Naive thymus-derived CD4-positive, alpha-beta T cell (primary cell): ENCODE results near the gene ALG10. TPM values are rescaled to one million over a fixed set of nuclear protein-coding genes. Genes with fewer than 3 reads are reported as not detected.
"Not testable (repeated sequence)": the region's sequence is repeated elsewhere in the genome, so short reads cannot be mapped to it uniquely, and the experiment has no call there.

Experiments
- ATAC-seq: fragments of 150-1000 bp; cut with Tn5 transposase; 2 replicates; pipeline ENCODE4 v1.10.0; 2021; ENCODE audit warnings: mild to moderate bottlenecking, moderate library complexity
- CTCF ChIA-PET: fragments of 350-600 bp; sonication (Branson Sonifier 250); formaldehyde crosslinking; loops from one replicate; lab custom pipeline; 2021; ENCODE audit warnings: antibody characterized with exemption; lab: Charles Lee
- POLR2A ChIA-PET: fragments of 350-600 bp; sonication (Branson Sonifier 250); formaldehyde crosslinking; loops from one replicate; lab custom pipeline; 2021; ENCODE audit warnings: antibody characterized with exemption, inconsistent platforms; lab: Charles Lee
- DNase-seq, 9 donors: peaks; one replicate each; pipeline versions ENCODE4 v3.0.0 to v3.0.0-alpha.2; 2020 to 2022; ENCODE audit warnings: mixed read lengths in 1 of 9
- H3K27ac ChIP-seq: one replicate; pipeline ENCODE4 v1.7.0; 2013; ENCODE audit warnings: mild to moderate bottlenecking, low read depth, low read length, moderate library complexity
- H3K27me3 ChIP-seq, 2 donors: one replicate each; pipeline ENCODE4 v1.7.0; 2013; ENCODE audit warnings: low read length in 2 of 2, mild to moderate bottlenecking in 2 of 2, moderate library complexity in 2 of 2; ENCODE audit not compliant: control insufficient read depth in 2 of 2, insufficient read depth in 2 of 2
- H3K36me3 ChIP-seq, 3 experiments: 1 replicate in 2 of 3; 2 replicates in 1 of 3; pipeline ENCODE4 v1.7.0; 2013; ENCODE audit warnings: low read length in 3 of 3, mild to moderate bottlenecking in 3 of 3, moderate library complexity in 1 of 3; ENCODE audit not compliant: insufficient read depth in 3 of 3, control insufficient read depth in 2 of 3
- H3K4me1 ChIP-seq, 2 donors: one replicate each; pipeline ENCODE4 v1.7.0; 2013; ENCODE audit warnings: low read length in 2 of 2, mild to moderate bottlenecking in 2 of 2, moderate library complexity in 1 of 2; ENCODE audit not compliant: control insufficient read depth in 2 of 2, insufficient read depth in 2 of 2
- H3K4me3 ChIP-seq: 2 replicates; pipeline ENCODE4 v1.7.0; 2013; ENCODE audit warnings: mild to moderate bottlenecking, low read length
- H3K9me3 ChIP-seq, 3 experiments: 1 replicate in 2 of 3; 2 replicates in 1 of 3; pipeline ENCODE4 v1.7.0; 2013; ENCODE audit warnings: low read length in 3 of 3; ENCODE audit not compliant: control insufficient read depth in 2 of 3
- H3K27ac Mint-ChIP-seq, 9 donors: one replicate each; pipeline ENCODE4 v1.8.0; 2020 to 2022; ENCODE audit warnings: mixed read lengths in 9 of 9, mild to moderate bottlenecking in 8 of 9, moderate library complexity in 5 of 9, inconsistent platforms in 2 of 9
- H3K27me3 Mint-ChIP-seq, 5 donors: one replicate each; pipeline ENCODE4 v1.8.0; 2021 to 2022; ENCODE audit warnings: mixed read lengths in 5 of 5, mild to moderate bottlenecking in 1 of 5
- H3K36me3 Mint-ChIP-seq, 5 donors: one replicate each; pipeline ENCODE4 v1.8.0; 2020 to 2022; ENCODE audit warnings: mixed read lengths in 5 of 5, mild to moderate bottlenecking in 3 of 5, inconsistent platforms in 1 of 5
- H3K4me1 Mint-ChIP-seq, 7 donors: one replicate each; pipeline ENCODE4 v1.8.0; 2020 to 2022; ENCODE audit warnings: mixed read lengths in 7 of 7, mild to moderate bottlenecking in 3 of 7, inconsistent platforms in 1 of 7
- H3K4me3 Mint-ChIP-seq, 10 donors: one replicate each; pipeline ENCODE4 v1.8.0; 2020 to 2022; ENCODE audit warnings: mild to moderate bottlenecking in 10 of 10, mixed read lengths in 10 of 10, moderate library complexity in 6 of 10, inconsistent platforms in 2 of 10
- H3K9me3 Mint-ChIP-seq, 11 donors: one replicate each; pipeline ENCODE4 v1.8.0; 2020 to 2022; ENCODE audit warnings: mixed read lengths in 11 of 11, mild to moderate bottlenecking in 4 of 11, inconsistent platforms in 1 of 11, moderate library complexity in 1 of 11
- intact Hi-C, 2 donors: fragments of 100-400 bp; cut with micrococcal nuclease; formaldehyde crosslinking; loops; one replicate each; pipeline ENCODE4 v1.15.1; 2023
- polyA plus RNA-seq, 2 donors: library from polyadenylated mRNA; unstranded; fragments of 300-500 nt; fragmentation: Illumina TruSeq; gene quantifications; one replicate each; pipeline ENCODE4 v1.2.3, GENCODE V29; 2021
- total RNA-seq, 6 experiments: library from RNA in 5 of 6; stranded (reverse) in 5 of 6; gene quantifications; 1 replicate in 5 of 6; 2 replicates in 1 of 6; pipeline ENCODE4 v1.2.3 and lab custom pipeline; 2021 to 2026

ALG10 gene
- 10 to 100 TPM; 10.2 to 21.6 (median 17.5) TPM for total RNA-seq
- 1 to 10 TPM; 2.7 to 3.2 TPM for polyA plus RNA-seq
- total RNA-seq (lab: John Stamatoyannopoulos, UW): 9.7 reads per million, percentile 35 among the genes with 10 or more reads in this experiment

DNA sequence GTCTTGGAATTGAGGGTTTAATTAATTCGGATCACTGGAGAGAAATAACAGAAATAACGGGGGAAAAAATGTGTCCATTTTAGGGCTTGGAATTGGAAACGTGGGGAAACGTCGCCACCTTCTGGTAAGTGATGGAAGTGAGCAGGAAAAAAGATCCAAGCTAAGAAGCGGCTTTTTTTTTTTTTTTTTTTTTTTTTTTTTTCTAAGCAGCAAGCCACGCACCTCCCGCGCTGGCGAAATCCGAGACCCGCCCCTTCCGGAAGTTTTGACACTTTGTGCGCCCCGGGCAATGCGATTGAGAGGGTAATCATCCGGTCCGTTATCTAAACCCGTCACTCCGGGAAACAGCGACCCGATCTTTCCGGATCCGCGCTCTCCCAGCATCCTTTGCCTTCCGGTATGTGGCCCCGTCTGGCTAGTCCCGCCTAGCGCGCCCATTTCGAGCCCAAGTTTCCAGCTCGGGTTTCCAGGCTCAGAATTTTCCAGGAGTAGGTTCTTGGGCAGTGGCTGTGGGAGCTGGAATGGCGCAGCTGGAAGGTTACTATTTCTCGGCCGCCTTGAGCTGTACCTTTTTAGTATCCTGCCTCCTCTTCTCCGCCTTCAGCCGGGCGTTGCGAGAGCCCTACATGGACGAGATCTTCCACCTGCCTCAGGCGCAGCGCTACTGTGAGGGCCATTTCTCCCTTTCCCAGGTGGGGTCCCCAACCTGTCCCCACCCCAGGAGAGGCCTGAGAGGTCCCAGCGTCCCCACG, at the start of gene ALG10:
ALG10 (plus strand) TSS at position 418 of the 752 bp plus-strand sequence; CDS start at position 522, 104 bp downstream.
- DNase-seq: peak; percentile 88 to 98 (median 96)
- Histone ChIP-seq H3K36me3 (peaks cover 0 to 4% (median 0%) of the 10 kb centered on the region in 3 experiments), H3K27ac (peak within 1 kb of the TSS; percentile 94), H3K27me3 (no peaks in the 10 kb centered on the region), H3K4me1 (peaks cover 4 to 8% of the 10 kb centered on the region in 2 donors), H3K9me3 (no peaks in the 10 kb centered on the region), H3K4me3 (peak within 1 kb of the TSS; percentile 87)
- CTCF ChIA-PET: interaction anchor here (0.9 to 3.9 kb wide), 2 partner anchors 1266 to 1961 kb away, joined by 5 to 54 read pairs; partner anchors contain the start of gene YARS2
- Mint-ChIP-seq H3K9me3 (peaks cover 0 to 3% (median 0%) of the 10 kb centered on the region in 11 donors), H3K4me3 (peak within 1 kb of the TSS; percentile 93 to 99 (median 96)), H3K27me3 (no peaks in the 10 kb centered on the region), H3K36me3 (peaks cover 0 to 13% (median 4%) of the 10 kb centered on the region in 5 donors), H3K4me1 (peaks cover 6 to 42% (median 30%) of the 10 kb centered on the region in 7 donors), H3K27ac (peak within 1 kb of the TSS; percentile 95 to 99 (median 98))
- POLR2A ChIA-PET: interaction anchor here (0.5 to 2.9 kb wide), 10 partner anchors 11 to 1493 kb away, joined by 3 to 39 read pairs (median 4); partner anchors contain the start of genes PKP2 and YARS2
- intact Hi-C loops: loop anchor here (1.0 to 10.0 kb wide), 6 partner anchors 104 to 1655 kb away; partner anchors contain the start of gene DNM1L (in 2 of the 2)
- peak; percentile 98 for ATAC-seq

GRCh38 chr12:33972884-33973283, 49.4 kb upstream of the ALG10 start:
- not testable (repeated sequence) for H3K27ac Mint-ChIP-seq, H3K27me3 Mint-ChIP-seq

GRCh38 chr12:33977887-33978286, 44.4 kb upstream of the ALG10 start:
- peaks cover 0 to 6% (median 3%) of the 10 kb centered on the region in 5 donors for H3K27me3 Mint-ChIP-seq
- CTCF ChIA-PET: no interaction called here
- Histone ChIP-seq H3K27ac (no peak overlapping the region), H3K4me1 (no peaks in the 10 kb centered on the region), H3K36me3 (no peaks in the 10 kb centered on the region), H3K27me3 (no peaks in the 10 kb centered on the region), H3K4me3 (no peak overlapping the region), H3K9me3 (peaks cover 0 to 2% (median 0%) of the 10 kb centered on the region in 3 experiments)
- POLR2A ChIA-PET: no interaction called here
- no peak overlapping the region for H3K27ac Mint-ChIP-seq
- intact Hi-C loops: no loop called here
- H3K36me3 Mint-ChIP-seq: no peaks in the 10 kb centered on the region
- no peaks in the 10 kb centered on the region for H3K4me1 Mint-ChIP-seq
- H3K4me3 Mint-ChIP-seq: no peak overlapping the region
- no peak for ATAC-seq
- DNase-seq: no peak
- H3K9me3 Mint-ChIP-seq: peaks cover 0 to 5% (median 2%) of the 10 kb centered on the region in 11 donors

More at GRCh38 chr12:33972884-33973283, 49.4 kb upstream of the ALG10 start:
- POLR2A ChIA-PET, DNase-seq, CTCF ChIA-PET, ATAC-seq, H3K36me3 Mint-ChIP-seq, H3K36me3 ChIP-seq, H3K4me1 Mint-ChIP-seq, H3K4me1 ChIP-seq, H3K9me3 ChIP-seq, H3K4me3 Mint-ChIP-seq, H3K4me3 ChIP-seq, H3K27ac ChIP-seq, H3K9me3 Mint-ChIP-seq, H3K27me3 ChIP-seq, intact Hi-C loops: not testable (repeated sequence)

DNA sequence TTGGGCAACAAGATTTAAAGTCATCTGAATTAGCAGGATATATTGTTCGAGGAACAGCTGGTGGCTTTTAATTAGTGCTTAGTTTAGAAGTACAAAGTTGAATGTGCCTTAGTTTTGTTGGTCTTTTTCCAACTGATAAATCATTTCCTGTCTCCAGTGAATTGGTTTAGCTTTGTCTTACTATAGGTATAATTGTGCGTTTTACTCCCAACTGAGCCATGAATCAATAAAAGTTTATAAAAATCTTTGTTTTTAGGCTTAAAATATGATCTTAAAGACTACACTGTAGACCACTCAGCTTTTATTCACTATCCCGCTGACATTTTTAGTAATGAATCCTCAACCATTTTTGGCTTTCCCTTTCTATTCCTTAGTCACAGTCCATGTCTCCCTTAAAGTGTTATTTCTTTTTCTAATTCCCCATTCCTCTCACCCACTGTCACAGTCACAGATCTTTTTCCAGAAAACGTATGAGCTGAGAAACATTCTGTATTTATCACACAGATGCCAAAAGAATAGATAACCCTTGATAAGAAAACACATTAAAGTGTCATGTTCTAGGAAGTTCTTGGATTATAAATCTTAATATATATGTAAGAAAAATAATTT, 34.0 kb upstream of the ALG10 start:
- Mint-ChIP-seq H3K9me3 (peaks cover 0 to 2% (median 0%) of the 10 kb centered on the region in 11 donors), H3K4me3 (no peak overlapping the region), H3K27me3 (peaks cover 0 to 18% (median 12%) of the 10 kb centered on the region in 5 donors), H3K4me1 (no peaks in the 10 kb centered on the region), H3K36me3 (no peaks in the 10 kb centered on the region), H3K27ac (no peak overlapping the region)
- Histone ChIP-seq H3K9me3 (no peaks in the 10 kb centered on the region), H3K36me3 (no peaks in the 10 kb centered on the region), H3K27ac (no peak overlapping the region), H3K4me1 (no peaks in the 10 kb centered on the region), H3K27me3 (no peaks in the 10 kb centered on the region), H3K4me3 (no peak overlapping the region)
- DNase-seq (no peak), ATAC-seq (no peak)
- intact Hi-C loops: no loop called here
- POLR2A ChIA-PET: no interaction called here
- CTCF ChIA-PET: no interaction called here

DNA sequence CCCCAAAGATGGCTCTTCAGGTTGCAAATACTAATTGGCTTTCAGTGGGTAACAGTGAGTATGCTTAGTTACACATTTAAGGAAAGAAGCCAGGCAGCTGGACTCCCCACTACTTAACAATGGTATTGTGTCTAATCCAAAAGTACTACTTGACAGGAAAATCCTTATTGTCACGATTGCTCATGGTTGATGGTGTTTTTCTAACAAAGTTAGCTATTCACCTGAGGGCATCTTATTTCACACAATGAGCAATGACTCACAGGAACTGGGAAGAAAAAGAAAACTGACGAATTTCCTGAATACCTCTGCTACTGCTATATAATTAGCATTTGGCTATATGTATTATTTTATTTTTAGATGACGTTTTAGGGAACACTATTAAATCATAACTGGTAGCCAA, 33.4 kb upstream of the ALG10 start:
- Histone ChIP-seq H3K4me1 (no peaks in the 10 kb centered on the region), H3K9me3 (no peaks in the 10 kb centered on the region), H3K27me3 (no peaks in the 10 kb centered on the region), H3K36me3 (no peaks in the 10 kb centered on the region), H3K27ac (no peak overlapping the region), H3K4me3 (no peak overlapping the region)
- Mint-ChIP-seq H3K27me3 (peaks cover 0 to 18% (median 12%) of the 10 kb centered on the region in 5 donors), H3K36me3 (no peaks in the 10 kb centered on the region), H3K4me3 (no peak overlapping the region), H3K4me1 (no peaks in the 10 kb centered on the region), H3K9me3 (peaks cover 0 to 2% (median 0%) of the 10 kb centered on the region in 11 donors), H3K27ac (no peak overlapping the region)
- no peak for ATAC-seq
- intact Hi-C loops: no loop called here
- ChIA-PET POLR2A (no interaction called here), CTCF (no interaction called here)
- DNase-seq: no peak

DNA sequence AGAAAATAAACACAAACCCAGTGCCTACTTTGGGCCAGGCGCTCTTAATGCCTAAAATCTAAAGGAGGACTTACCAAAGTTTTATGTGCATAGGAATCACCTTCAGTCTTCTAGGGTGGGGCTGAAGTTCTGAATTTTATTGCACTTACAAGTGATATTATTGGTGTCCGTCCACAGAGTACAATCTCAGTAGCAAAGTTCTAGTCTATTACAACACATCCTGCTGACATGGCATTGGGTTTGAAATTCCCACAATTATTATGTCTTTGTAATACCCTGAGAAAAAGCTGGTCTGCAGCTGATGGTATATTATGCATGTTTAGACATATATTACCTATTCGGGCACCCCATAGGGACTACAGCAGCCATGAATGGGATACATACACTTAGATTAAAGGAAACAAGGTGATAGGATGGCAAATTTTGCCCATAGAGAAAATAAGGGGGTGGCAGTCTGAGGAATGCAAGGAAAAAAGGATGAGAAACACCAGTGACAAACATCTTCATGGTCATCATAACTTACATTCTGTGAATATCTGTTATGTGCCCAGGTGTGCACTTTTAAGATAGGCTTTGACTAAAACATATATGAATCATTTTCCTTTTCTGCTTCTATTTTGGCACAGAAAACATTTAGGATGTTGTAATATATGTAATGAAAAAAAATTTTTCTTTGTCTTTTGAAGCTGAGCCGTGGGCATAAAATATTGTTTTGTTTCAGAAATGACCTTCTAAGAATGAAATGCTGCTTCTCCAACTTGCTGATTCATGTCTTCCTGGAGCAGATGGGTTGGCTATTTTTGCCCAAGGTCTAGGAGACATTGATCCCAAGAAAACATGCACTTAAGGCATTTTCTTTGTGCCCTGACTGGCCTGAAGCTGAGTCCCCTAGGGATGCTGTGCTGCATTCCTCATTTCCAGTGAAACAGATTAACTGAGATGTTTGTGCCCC, 27.2 kb upstream of the ALG10 start:
- Mint-ChIP-seq H3K36me3 (no peaks in the 10 kb centered on the region), H3K4me3 (no peak overlapping the region), H3K4me1 (no peaks in the 10 kb centered on the region), H3K27ac (no peak overlapping the region), H3K27me3 (peaks cover 2 to 33% (median 23%) of the 10 kb centered on the region in 5 donors), H3K9me3 (peaks cover 0 to 1% (median 0%) of the 10 kb centered on the region in 11 donors)
- ChIA-PET POLR2A (no interaction called here), CTCF (no interaction called here)
- intact Hi-C loops: no loop called here
- no peaks in the 10 kb centered on the region for H3K27me3 ChIP-seq
- no peak overlapping the region for H3K27ac ChIP-seq
- no peaks in the 10 kb centered on the region for H3K36me3 ChIP-seq
- no peaks in the 10 kb centered on the region for H3K9me3 ChIP-seq
- ATAC-seq (no peak), DNase-seq (no peak)
- no peaks in the 10 kb centered on the region for H3K4me1 ChIP-seq
- H3K4me3 ChIP-seq: no peak overlapping the region
